ENCODE data around the gene ARRB2. TPM values are rescaled to one million over a fixed set of nuclear protein-coding genes. Genes with fewer than 3 reads are reported as not detected.
A peak's percentile ranks its signal among the peaks of the same experiment; 100 is the strongest.

The ARRB2 gene
- total RNA-seq, 1 experiment from 2014 or later: 21.1 TPM

- TF ChIP-seq CTCF (IDR thresholded peaks at IDR 0.05; ENCODE audit: unreplicated experiment): no peak
- Mint-ChIP-seq H3K27ac (ENCODE audit: unreplicated experiment) (no peak overlapping the region), H3K4me1 (ENCODE audit: low read depth, unreplicated experiment) (peaks cover 8% of the 10 kb centered on the region), H3K27me3 (ENCODE audit: unreplicated experiment) (no peaks in the 10 kb centered on the region), H3K36me3 (ENCODE audit: insufficient read depth, unreplicated experiment) (peaks cover 34% of the 10 kb centered on the region), H3K4me3 (ENCODE audit: low read depth, unreplicated experiment) (no peak overlapping the region), H3K9me3 (ENCODE audit: low read depth, unreplicated experiment) (no peaks in the 10 kb centered on the region)
- intact Hi-C loops (cut with micrococcal nuclease; ENCODE audit: unreplicated experiment): loop anchor here (10.0 kb wide), 1 partner anchor 152 kb away; no protein-coding TSS in a partner anchor
- BruUV-seq (replicated peaks): no TSS peak
- DNase-seq: no peak
- CTCF ChIA-PET: no interaction called here
Measured at GRCh38 chr17:4733073-4733531, 22.7 kb downstream of the ARRB2 start.

- DNase-seq: no peak
- TF ChIP-seq CTCF (IDR thresholded peaks at IDR 0.05; ENCODE audit: unreplicated experiment): no peak
- no TSS peak for BruUV-seq (replicated peaks)
- no peak overlapping the region for H3K27ac Mint-ChIP-seq (ENCODE audit: unreplicated experiment)
- H3K9me3 Mint-ChIP-seq (ENCODE audit: low read depth, unreplicated experiment): no peaks in the 10 kb centered on the region
- H3K4me3 Mint-ChIP-seq (ENCODE audit: low read depth, unreplicated experiment): no peak overlapping the region
- no peaks in the 10 kb centered on the region for H3K27me3 Mint-ChIP-seq (ENCODE audit: unreplicated experiment)
- peaks cover 49% of the 10 kb centered on the region for H3K36me3 Mint-ChIP-seq (ENCODE audit: insufficient read depth, unreplicated experiment)
- CTCF ChIA-PET: interaction anchor here (1.1 kb wide), 1 partner anchor 55 kb away, joined by 3 read pairs; no protein-coding TSS in a partner anchor
- intact Hi-C loops (cut with micrococcal nuclease; ENCODE audit: unreplicated experiment): loop anchor here (10.0 kb wide), 1 partner anchor 150 kb away; no protein-coding TSS in a partner anchor
- peaks cover 8% of the 10 kb centered on the region for H3K4me1 Mint-ChIP-seq (ENCODE audit: low read depth, unreplicated experiment)
Measured at GRCh38 chr17:4734857-4735475, 24.5 kb downstream of the ARRB2 start.

- TF ChIP-seq CTCF (IDR thresholded peaks at IDR 0.05; ENCODE audit: unreplicated experiment): no peak
- TSS peak; percentile 12 for BruUV-seq (replicated peaks)
- no peak overlapping the region for H3K4me3 Mint-ChIP-seq (ENCODE audit: low read depth, unreplicated experiment)
- CTCF ChIA-PET: interaction anchor here (1.1 kb wide), 1 partner anchor 54 kb away, joined by 3 read pairs; no protein-coding TSS in a partner anchor
- no peak for DNase-seq
- H3K9me3 Mint-ChIP-seq (ENCODE audit: low read depth, unreplicated experiment): no peaks in the 10 kb centered on the region
- intact Hi-C loops (cut with micrococcal nuclease; ENCODE audit: unreplicated experiment): loop anchor here (10.0 kb wide), 1 partner anchor 149 kb away; no protein-coding TSS in a partner anchor
- H3K4me1 Mint-ChIP-seq (ENCODE audit: low read depth, unreplicated experiment): peaks cover 8% of the 10 kb centered on the region
- no peak overlapping the region for H3K27ac Mint-ChIP-seq (ENCODE audit: unreplicated experiment)
- H3K27me3 Mint-ChIP-seq (ENCODE audit: unreplicated experiment): no peaks in the 10 kb centered on the region
- peaks cover 55% of the 10 kb centered on the region for H3K36me3 Mint-ChIP-seq (ENCODE audit: insufficient read depth, unreplicated experiment)
Measured at GRCh38 chr17:4735876-4736651, 25.6 kb downstream of the ARRB2 start.

- TSS peak; percentile 76 for BruUV-seq (replicated peaks)
- Mint-ChIP-seq H3K4me3 (ENCODE audit: low read depth, unreplicated experiment) (peak overlapping the region; percentile 77), H3K9me3 (ENCODE audit: low read depth, unreplicated experiment) (no peaks in the 10 kb centered on the region), H3K27ac (ENCODE audit: unreplicated experiment) (peak overlapping the region; percentile 82), H3K27me3 (ENCODE audit: unreplicated experiment) (no peaks in the 10 kb centered on the region), H3K36me3 (ENCODE audit: insufficient read depth, unreplicated experiment) (peaks cover 50% of the 10 kb centered on the region), H3K4me1 (ENCODE audit: low read depth, unreplicated experiment) (peaks cover 8% of the 10 kb centered on the region)
- TF ChIP-seq CTCF (IDR thresholded peaks at IDR 0.05; ENCODE audit: unreplicated experiment): no peak
- intact Hi-C loops (cut with micrococcal nuclease; ENCODE audit: unreplicated experiment): loop anchor here (10.0 kb wide), 1 partner anchor 146 kb away; no protein-coding TSS in a partner anchor
- peak; percentile 65 for DNase-seq
- CTCF ChIA-PET: interaction anchor here (1.0 to 2.0 kb wide), 2 partner anchors 52 to 58 kb away, joined by 3 to 11 read pairs; partner anchors contain the start of gene PSMB6
Measured at GRCh38 chr17:4738136-4739121, 28.0 kb downstream of the ARRB2 start.
